ENCODE results near the gene SEPTIN7.

Gene SEPTIN7

DNA sequence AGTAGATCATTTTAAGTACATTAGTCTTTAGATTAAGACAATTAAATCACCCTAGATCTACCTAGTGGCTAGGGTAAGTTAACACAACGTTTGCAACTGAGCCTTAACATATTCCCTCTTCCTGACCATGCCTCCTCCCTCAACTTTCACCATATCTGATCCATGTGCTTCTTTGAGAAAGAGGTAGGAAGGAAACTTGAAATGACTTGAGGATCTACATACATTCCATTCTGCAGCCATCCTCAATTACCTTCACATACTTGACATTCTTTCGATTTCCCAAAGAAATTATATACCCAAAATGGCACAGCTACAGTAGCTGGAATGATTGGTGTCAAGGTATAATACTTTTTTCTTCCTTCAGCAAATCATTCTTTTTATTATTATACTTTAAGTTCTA, 12.9 kb upstream of the SEPTIN7 start:
- DNase-seq (ENCODE audit: low spot score), result no peak

DNA sequence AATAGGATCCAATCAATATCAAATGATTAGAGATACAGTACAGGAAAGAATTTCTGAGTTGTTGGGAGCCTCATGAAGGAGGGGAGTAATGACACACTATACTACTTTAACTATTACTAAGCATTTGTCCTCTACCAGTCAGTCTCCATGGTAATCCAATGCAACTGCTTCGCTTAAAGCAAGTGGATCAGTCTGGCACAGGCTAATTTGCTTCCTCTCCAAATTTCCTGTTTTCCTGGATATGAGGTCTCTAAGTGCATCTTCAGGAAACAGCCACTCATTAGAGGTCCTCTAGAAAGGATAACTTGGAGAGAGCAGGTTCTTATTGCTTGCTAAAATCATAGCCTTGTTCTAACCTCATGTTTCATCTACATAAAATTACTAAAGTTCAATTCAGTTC, 8.4 kb upstream of the SEPTIN7 start:
- DNase-seq (ENCODE audit: low spot score), result no peak

DNA sequence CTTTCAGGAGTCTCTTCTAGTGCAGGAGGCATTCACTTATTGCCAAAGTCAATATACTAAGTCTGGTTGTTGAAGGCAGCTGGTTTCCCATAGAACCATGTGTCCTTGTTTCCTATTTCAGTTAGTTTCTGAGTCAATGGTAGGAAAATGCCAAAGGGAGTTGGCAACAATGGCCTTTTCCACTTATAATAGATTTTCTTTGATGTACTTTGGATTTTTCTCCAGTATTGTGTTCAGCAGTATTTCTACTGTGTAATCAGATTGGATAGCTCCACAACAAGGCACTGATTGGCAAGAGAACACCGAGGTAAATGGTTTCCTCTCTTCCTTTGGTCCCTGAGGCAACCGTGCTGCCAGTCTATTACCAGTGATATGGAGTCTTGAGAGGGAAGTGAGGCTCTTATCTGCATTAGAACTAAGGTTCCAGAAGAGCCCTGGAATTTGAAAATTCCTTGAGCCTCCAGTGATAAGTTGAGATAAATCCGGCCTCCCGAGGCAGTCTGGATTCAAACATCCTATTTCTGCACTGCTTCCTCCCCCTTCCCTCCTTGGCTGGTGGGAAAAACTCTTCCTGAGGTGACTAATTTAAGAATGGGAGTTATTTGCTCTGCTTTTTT, 7.9 kb upstream of the SEPTIN7 start:
- DNase-seq (ENCODE audit: low spot score), result no peak

DNA sequence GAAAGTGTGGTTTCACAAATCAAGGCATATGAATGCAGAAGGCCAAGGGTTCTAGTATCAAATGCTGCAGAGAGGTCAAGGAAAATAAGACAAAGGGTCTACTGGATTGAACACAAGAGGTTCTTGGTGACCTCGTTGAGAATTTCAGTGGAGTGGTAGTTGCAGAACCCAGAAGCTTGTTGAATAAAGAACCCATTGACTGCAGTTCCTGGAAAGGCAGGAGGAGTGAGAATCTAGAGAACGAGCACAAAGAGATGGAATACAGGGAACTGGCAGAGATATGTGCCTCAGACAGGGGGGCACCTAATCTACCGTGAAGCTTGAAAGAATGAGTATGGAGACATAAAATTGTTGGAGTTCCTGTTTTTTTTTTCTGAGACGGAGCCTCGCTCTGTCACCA, 3.5 kb upstream of the SEPTIN7 start:
- peak; percentile 73 for DNase-seq (ENCODE audit: low spot score)

DNA sequence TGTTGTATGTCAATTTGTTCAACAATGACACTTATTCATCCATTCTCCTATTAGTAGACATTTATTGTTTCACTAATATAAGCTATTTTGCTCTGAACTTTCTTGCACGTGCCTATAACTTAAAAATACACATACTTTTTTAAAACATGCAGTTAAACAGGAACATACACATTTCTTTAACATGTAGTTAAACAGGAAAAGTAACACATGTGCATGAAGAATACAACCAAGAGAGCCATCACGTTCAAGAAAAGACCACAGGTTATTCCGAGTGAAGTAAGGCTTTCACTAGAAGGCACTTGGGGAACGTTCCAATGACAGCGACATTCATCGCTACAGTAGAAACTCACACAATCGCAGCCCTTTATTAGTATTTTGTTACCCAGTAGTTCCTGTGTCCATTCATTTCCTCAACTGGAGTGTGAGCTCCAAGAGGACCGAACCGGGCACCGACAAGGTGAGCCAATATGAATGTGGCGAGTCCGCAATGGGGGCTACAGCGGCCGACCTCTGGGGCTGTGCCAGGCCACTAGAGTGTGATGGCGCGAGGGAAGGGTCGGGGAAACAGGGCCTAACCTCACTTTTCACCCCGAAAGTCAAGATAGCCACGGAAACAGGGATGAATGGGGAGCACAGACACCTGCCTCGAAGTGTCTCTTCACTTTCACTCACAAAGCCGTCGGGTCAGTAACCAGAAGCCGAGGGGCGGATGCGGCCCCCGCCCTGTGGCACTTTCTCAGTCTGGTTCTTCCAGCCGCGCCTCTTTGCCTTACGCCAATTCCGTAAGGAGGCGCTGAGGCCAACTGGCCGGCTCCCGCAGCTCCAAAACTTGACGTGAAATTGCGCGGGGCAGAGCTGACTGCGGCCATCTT, 775 bp upstream of the SEPTIN7 start:
- peak; percentile 90 for DNase-seq (ENCODE audit: low spot score)

DNA sequence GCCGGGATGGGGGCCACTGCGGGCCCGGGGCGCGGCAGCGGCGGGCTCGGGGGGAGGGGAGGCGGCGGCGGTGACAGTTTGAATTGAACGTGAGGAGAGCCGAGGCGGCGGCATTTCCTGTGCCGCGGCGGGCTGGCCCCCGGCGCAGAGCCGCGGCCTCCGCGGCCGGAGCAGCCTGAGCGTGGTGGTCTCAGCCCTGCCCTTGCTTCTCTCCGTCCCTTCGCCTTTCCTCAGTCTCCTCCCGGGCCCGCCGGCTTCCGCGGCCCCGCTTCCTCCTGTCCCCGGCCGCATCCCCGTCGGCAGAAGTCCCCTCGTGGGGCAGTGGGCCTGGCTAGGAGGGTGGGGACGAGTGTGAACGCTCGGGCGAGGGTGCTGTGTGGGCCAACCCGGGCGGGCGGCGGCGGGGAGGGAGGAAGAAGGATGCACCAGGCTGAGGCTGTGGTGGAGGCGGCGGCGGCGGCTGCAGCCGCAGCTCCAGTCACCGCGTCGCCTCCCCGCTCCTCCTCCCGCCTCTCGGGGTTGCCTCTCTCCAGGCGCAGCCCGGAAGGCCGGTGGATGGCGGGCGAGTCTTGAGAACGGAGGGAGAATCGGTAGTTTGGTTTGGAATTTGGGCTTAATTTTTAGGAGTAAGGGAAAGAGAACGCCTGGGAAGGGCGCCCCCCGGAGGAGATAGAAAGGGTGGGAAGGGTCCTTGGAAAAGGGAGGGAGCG, 690 bp downstream of the SEPTIN7 start:
- DNase-seq (ENCODE audit: low spot score), result peak; percentile 78

DNA sequence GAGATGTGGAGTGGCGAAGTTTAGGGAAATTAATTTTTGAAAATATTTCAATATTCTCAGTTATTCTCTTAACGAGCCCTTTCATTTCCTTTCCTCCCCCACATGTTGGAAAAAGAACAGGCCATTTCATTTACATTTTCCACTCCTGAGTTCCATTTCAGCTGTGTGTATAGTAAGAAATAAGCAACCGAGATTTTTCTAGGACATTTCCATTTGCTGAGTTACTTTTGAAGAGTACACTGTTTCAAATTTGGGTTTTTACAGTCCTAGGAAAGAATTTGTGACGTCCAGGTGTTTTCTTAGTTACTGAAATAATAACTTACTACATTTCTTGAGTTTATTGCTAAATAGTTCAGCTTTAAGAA, 1.2 kb downstream of the SEPTIN7 start:
- no peak for DNase-seq (ENCODE audit: low spot score)

DNA sequence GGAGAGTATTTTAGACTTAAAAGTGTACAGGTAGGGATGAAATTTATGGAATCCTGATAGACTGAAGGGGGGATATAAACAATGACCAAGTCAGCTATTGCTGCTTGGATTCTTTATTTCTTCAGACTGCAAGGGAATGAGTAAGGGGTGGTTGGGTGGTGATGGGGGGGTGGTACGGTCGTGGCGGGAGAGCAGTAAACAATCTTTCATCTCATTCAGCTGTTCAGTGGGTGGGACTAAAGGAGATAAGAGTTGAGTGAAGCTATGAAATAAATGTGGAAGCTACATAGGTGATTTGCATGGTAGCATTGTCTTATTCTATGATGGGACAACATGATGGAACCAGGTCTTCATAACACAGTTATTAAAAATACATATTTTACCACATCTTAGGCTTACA, 1.8 kb downstream of the SEPTIN7 start:
- peak; percentile 61 for DNase-seq (ENCODE audit: low spot score)

DNA sequence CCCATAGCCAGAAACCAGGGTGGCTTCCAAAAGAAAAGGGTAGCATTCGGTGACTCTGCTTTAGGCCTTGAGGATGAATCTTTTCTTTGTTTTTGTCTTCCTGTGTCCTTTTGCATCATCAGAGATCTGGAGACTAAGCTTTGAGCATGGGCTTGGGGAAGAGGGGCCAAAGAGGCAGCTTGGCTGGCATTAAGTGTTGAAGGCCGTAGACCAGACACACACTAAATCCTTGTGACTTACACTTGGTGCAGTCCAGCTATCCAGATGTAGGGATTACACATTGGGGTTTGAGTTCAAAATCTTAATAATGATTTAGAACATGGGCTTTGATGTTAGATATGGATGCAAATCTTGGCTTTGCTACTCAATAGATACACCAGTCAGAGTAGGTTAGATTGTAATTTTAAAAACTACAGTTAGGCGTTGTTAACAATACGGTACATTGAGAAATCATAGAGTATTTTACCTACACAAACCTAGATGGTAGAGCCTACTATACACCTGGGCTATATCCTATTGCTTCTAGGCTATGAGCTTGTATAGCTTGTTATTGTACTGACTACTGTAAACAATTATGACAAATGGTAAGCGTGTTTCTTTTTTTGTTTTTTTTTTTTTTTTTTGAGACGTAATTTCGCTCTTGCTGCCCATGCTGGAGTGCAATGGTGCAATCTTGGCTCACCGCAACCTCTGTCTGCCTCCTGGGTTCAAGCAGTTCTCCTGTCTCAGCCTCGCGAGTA, 3.5 kb downstream of the SEPTIN7 start:
- no peak for DNase-seq (ENCODE audit: low spot score)

DNA sequence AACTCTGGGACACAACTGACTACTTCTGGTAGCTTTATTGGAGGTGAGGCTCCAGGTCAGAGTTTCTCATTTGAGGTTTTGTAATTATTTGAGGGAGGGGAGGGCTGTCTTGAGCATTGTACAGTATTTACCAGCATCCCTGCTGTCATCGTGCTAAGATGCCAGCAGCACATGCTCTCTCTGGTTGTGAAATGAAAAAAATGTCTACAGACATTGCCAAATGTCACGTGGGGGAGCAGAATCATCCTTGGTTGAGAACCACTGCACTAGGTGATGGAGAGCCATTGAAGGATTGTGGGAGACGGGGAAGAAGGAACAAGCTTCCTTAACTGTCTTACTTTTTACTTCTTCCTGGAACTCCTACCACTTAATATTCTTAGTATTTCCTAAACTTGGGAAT, 5.0 kb downstream of the SEPTIN7 start:
- DNase-seq (ENCODE audit: low spot score), result no peak

DNA sequence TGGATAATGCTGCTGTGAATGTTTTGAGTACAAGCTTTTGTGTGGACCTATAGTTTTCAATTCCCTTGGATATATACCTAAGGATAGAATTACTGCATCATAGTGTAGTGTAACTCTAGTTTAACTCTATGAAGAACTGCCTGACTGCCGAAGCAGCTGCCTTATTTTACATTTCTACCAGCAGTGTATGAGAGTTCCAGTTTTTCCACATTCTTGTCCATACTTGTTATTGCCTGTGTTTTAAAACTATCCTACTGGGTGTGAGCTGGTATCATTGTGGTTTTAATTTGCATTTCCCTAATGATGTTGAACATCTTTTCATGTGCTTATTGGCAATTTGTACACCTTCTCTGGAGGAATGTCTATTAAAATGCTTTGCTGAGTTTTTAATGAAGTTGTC, 15.7 kb downstream of the SEPTIN7 start:
- DNase-seq (ENCODE audit: low spot score), result no peak

DNA sequence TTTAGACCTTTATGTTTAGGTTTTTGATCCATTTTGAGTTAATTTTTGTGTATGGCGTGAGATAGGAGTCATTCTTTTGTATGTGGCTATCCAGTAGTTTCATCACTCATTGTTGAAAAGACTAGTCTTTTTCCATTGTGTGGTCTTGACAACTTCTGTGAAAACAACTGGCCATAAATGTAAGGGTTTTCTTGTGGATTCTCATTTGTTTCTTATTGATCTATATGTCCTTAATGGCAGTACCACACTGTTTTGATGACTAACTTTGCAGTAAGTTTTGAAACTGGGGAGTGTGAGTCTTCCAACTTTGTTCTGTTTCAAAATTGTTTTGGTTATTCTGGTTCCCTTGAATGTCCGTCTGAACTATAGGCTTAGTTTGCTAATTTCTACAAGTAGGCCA, 16.3 kb downstream of the SEPTIN7 start:
- no peak for DNase-seq (ENCODE audit: low spot score)

DNA sequence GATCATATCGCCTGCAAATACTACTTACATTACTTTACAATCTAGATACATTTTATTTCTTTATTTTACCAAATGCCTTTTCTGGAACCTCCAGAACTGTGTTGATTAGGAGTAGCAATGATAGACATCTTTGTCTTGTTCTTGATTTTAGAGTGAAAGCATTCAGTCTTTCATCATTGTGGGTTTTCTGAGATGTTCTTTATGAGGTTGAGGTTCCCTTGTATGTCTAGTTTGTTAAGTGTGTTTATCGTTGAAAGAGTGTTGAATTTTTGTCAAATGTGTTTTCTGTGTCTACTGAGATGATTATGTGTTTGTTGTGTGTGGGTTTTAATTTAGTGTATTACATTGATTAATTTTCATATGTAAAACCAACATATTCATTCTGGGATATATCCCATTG, 17.1 kb downstream of the SEPTIN7 start:
- no peak for DNase-seq (ENCODE audit: low spot score)

DNA sequence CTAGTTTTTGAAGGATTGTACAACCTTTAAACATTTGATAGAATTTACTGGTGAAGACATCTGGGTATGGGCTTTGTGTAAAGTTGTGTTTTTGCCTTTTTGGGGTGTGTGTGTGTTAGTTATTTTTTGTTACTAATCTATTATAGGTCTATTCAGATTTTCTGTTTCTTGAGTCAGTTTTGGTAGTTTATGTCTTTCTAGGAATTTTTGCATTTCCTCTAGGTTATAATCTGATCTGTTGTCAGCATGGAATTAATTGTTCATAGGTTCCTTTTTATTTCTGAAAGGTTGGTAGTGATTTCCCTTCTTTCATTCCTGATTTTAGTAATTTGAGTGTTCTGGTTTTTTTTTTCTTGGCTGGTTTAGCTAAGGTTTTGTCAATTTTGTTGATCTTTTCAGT, 17.7 kb downstream of the SEPTIN7 start:
- no peak for DNase-seq (ENCODE audit: low spot score)

DNA sequence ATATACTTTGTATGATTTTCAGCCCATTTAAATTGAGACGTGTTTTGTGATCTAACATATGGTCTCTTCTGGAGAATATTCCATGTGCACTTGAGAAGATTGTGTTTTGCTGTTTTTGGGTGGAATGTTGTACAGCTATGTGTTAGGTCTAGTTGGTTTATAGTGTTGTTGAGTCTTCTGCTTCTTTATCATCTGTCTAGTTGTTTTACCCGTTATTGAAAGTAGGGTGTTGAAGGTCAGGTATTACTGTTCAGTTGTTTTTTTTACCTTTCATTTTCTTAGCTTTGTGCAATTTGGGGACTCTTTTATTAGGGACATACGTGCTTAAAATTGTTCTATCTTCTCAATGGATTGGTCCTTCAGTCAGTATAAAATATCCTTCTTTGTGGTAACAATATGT, 18.5 kb downstream of the SEPTIN7 start:
- no peak for DNase-seq (ENCODE audit: low spot score)

DNA sequence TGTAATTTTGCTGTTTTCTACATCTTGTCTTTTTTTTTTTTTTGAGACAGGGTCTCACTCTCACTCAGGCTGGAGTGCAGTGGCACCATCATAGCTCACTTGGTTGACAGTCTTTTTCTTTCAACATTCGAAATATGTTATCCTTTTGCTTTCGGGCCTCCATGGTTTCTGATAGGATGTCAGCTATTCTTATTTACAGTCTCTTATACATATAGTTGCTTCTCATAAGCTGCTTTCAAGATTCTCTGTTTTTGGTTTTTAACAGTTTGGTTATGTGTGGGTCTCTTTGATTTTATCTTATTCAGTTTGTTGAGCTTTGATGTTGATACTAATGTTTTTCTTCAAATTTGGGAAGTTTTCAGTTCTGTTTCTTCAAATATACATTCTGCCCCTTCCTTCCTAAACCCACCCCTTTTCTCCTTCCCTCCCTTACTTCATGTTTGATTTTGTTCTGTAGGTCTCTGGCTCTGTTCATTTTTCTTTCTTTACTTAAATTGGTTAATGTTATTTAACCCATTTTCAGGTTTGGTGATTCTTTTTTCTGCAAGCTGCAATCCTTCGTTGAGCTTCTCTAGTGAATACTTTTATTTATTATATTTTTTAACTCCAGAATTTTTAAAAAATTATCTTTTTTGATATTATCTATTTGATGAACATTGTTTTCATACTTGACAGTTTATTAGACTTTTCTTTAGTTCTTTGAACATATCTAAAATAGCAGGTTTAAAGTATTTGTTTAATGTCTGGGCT, 19.3 kb downstream of the SEPTIN7 start:
- no peak for DNase-seq (ENCODE audit: low spot score)

DNA sequence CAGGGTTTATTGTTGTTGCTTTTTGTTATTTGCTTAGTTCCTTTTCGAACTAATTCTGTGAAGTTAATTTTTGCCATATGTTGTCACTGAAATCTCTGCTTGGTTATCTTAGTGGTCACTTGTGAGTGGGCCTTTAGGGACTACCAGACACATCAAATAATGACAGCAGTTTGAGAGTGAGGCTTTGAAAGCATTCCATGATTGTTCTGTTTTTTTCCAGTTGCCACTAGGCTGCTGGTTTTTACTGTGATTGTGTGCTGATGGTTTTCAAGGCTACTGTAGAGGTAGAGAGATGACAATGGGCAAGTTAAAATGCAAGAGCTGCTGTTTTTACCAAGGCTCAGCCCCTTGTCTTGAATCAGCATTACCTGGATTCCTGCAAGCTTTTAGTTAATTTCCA, 20.0 kb downstream of the SEPTIN7 start:
- DNase-seq (ENCODE audit: low spot score), result no peak

DNA sequence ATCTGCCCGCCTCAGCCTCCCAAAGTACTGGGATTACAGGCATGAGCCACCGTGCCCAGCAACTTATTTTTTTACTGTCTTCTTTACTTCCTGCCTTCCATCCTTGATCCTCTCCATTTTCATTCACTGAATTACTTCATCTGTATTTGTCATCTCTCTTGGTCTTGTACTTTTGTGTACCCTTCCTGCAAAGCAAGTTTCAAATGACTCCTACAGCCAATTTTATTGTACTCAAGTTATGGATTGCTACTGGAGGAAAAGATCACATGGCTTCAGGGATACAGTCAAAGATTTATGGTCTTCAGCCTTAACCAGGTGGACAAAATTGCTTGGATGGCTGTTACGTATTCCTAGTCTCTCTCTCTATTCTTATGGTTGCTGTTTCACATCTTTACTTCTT, 22.6 kb downstream of the SEPTIN7 start:
- no peak for DNase-seq (ENCODE audit: low spot score)

DNA sequence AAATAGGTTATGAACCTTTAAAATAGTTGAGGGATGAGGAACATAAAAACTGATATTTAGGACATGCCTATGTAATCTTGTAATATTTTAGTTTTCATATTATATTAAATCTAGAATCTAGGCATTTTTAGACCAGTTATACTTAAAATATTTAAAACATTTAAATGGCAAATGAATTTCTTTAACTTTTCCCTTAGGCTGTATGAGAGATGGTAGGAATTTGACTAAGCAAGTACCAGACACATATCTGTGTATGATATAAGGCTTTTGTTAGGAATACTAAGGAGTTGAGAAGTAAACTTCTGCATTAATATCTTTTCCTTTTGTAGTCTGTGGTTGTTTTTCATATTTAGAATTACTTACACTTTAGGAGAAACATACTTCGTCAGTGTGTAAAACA, 25.1 kb downstream of the SEPTIN7 start:
- DNase-seq (ENCODE audit: low spot score), result no peak

DNA sequence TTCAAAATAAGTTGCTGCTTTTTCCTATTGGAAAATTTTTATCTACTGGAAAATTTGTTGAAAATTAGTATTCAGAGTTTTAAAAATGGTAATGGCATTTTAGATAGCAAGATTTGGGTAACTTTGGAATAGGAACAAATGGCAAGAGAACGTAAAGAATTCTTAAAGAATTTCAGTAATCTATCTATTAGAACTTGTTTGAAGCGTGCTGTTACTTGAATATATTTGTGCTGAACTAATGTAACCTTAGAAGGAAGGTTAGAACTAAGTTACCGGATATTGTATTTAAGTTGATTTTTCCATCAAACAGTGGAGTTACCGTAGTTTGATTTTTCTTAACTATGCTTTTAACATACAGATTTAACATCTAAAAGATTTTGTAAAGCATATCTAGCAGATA, 25.9 kb downstream of the SEPTIN7 start:
- no peak for DNase-seq (ENCODE audit: low spot score)

DNA sequence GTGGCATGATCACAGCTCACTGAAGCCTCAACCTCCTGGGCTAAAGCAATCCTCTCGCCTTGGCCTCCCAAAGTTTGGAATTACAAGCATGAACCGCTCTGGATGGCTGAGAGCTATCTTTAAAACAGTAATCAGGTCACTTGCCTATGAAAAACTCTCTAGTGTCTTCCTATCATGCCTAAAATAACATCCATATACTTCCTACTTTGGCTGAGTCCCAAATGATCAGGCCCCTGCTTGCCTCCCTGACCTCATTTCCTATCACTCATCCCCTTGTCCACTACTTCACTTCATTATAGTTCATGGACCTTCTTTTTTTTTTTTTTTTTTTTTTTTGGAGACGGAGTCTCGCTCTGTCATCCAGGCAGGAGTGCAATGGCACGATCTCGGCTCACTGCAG, 28.0 kb downstream of the SEPTIN7 start:
- no peak for DNase-seq (ENCODE audit: low spot score)

DNA sequence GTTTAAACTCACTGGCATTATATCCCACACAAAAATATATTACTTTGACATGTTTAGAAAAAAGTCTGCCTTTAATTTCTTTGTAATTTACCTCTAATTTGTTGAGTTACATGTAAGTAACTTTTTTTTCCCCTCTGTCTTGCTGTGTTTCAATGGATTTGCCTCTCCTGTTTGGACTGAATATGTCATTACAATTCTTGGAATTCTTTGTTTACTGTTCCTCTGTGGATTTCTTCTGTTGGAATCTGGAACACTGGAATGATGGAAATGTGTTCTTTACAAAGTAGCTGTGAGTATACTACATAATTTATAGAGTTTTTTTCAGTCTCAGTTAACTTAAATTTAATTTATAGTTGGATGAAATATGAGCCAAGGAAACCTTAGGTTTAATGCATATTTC, 30.4 kb downstream of the SEPTIN7 start:
- no peak for DNase-seq (ENCODE audit: low spot score)

All from globus pallidus (tissue), 1 donor.